Mesenteric fat pad (tissue), 1 donor: ENCODE data around the gene SEC31A. TPM values are rescaled to one million over a fixed set of nuclear protein-coding genes. Genes with fewer than 3 reads are reported as not detected.
"Not testable (repeated sequence)": the region's sequence is repeated elsewhere in the genome, so short reads cannot be mapped to it uniquely, and the experiment has no call there.

Source experiments
- DNase-seq: peaks from one replicate; pipeline ENCODE4 v3.0.0-alpha.2; 2020; ENCODE audit warnings: low spot score
- long read RNA-seq: library from polyadenylated mRNA; unstranded; transcript quantifications from one replicate; pipeline ENCODE4 v2.0.0, GENCODE V29; 2020
- total RNA-seq: library from RNA; stranded (reverse); fragmentation: NEBNext Ultra II Directional; extraction: Animal tissue kit (Norgen Biotek cat#: 25700); gene quantifications from one replicate; pipeline ENCODE4 v1.2.1, GENCODE V29; 2021
- donor health status: DM: yes; HTN: yes; CAD: no.

Gene SEC31A
- 244 TPM for total RNA-seq
- long read RNA-seq, full-length matches to known transcripts: 27 of 163 reads
- long read RNA-seq, partial matches to known transcripts: 105 of 163 reads
- long read RNA-seq, other reads (novel, unspliced or antisense): 31 of 163 reads

DNA sequence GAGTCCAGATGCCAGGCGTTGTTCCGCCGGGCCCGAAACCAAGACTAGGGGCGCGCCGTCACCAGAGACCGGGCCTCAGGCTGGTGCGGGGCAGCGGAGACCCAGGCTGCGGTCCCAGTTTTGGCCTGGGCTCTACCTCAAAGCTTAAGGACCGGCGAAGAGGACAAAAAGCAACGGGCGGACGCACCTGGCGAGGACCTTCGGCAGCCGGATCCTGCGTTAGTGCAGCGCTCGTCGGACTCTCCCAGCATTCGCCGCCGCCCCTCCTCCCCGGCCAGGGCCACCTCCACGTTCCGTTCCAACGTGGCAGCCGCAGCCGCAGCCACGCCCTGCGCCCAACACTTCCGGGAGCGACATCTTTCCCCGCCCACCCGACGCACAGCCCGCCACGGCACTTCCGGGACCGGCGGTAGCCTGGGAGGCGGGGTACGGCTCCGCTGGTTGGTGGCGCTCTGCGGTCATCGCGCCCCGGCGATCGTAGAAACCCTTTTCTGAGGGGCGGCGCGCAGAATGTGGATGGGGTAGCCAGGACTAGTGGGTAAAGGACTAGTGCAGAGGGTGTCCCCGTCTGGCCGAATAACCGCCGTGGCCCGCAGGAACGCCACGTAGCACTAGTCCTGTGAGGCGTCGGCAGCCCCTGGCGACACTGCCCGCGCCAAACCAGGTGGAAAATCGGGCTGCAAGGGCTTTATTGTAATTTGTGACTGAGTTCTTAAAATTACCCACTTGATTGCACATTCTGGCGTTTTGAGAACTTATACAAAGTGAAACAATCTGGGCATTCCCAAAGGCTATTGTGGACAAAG lies at the start of gene SEC31A:
SEC31A (minus strand) TSS at position 253 of the 806 bp plus-strand sequence. CDS start 9,217 bp downstream, outside the sequence.
- DNase-seq: peak; percentile 99

- no peak for DNase-seq
Observed at GRCh38 chr4:82939414-82939813, 48.5 kb upstream of the SEC31A start.

- DNase-seq: no peak
Observed at GRCh38 chr4:82934441-82934840, 43.5 kb upstream of the SEC31A start.

DNA sequence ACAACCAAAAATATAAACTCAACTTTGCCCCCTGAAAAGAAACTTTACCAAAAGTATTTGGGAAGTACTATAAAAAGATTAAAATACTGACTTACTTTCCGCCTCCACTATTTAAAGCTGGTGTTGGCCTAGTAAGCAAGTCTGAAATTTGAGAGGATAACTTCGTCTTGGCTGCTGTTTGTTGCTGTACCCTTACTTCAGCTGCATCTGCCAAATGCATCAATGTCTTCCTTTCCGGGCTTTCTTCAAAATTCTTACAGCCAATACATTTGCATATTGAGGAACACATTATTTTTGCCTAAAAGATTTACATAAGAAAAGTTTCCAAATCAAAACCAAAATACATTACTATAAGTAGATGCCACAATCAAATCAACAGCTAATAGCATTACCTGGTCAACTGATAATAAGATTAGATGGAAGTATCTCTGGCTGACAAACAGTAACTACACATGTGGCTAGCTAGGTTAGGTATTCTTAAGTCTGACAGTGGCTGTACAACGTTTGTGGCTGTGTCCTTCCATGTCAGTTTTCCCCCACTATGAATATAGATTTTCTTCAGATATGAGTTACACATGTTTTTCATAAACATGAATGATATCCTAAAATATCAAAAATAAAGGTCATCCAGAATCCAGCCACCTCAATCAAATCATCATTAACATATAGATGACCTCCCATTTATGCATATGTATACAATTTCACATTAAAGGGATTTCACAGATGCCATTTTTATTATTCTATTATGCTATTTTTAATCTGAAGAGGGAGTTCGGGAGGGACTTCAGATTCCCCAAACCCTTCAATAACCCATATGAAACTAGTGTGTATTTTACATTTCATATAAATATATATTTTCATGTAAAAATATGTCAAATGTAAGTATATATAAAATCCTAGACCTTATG lies 40.1 kb upstream of the SEC31A start:
- DNase-seq: no peak

- no peak for DNase-seq
Observed at GRCh38 chr4:82921795-82922194, 30.8 kb upstream of the SEC31A start.

DNA sequence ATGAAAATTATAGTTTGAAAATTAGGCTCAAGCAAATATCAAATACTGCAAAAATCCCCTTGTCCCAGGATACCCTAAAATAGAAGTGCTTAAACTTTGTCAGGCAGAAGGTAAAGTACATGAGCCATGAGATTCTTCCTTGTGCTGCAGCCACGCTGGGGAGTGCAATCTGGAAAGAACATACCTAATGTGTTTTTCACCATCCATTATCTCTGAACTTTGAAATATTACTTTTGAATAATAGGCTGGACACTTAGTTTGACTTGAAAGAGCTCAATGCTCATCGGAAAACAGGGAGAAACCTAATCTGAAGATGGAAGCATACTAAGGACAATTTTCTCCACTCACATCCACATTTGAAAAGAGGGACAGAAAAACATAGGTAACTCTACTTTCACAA lies 28.4 kb upstream of the SEC31A start:
- DNase-seq: no peak

DNA sequence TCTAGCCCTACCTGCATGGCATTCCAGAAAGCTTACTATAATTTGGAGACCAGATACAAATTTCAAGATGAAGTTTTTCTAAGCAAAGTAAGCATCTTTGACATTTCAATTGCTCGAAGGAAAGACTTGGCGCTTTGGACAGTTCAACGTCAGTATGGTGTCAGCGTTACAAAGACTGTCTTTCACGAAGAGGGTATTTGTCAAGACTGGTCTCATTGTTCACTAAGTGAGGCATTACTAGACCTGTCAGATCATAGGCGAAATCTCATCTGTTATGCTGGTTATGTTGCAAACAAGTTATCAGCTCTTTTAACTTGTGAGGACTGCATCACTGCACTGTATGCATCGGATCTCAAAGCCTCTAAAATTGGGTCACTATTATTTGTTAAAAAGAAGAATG lies 27.1 kb upstream of the SEC31A start:
- no peak for DNase-seq

DNA sequence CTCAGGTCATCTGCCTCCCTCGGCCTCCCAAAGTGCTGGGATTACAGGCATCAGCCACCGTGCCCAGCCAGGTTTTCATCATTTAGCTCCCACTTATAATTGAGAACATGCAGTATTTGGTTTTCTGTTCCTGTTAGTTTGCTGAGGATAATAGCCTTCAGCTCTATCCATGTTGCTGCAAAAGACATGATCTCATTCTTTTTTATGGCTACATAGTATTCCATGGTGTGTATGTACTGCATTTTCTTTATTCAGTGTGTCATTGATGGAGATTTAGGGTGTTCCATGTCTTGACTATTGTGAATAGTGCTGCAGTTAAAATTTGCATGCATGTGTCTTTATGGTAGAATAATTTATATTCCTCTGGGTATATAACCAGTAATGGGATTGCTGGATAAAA lies 23.0 kb upstream of the SEC31A start:
- DNase-seq: not testable (repeated sequence)

- no peak for DNase-seq
Observed at GRCh38 chr4:82913305-82913704, 22.4 kb upstream of the SEC31A start.

DNA sequence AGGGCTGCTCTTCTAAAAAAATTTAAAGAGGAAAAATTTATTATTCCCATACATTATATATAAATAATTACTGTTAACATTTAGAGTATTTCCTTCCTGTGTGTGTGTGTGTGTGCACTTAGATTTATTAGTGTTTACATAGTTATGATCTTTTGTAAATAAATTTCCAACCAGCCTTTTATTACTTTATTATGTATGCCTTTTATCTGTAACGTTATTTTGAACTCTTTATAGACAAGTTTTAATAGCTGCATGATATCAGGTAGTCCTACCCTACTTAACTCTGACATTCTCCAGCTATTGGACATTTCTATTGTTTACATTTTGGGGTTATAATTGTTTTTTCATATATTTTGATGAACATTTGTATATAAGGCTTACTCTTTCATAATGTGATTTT lies 18.4 kb upstream of the SEC31A start:
- no peak for DNase-seq

DNA sequence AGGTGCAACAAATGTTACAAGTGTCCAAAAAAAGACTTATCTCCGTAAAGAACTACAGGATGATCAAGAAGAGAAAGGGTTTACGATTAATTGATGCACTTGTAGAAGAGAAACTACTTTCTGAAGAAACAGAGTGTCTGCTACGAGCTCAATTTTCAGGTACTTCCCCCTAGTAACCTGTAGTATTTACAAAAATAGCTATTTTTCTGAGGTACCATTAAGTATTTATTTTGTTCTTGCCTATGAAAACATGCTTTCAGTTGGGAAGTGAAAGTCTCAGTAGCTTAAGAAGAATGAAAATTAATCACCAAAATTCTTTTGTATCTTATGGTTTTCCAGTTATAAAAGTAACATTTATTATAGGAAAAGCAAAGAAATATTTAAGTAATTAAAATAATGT lies 15.5 kb upstream of the SEC31A start:
- DNase-seq: no peak

- DNase-seq: no peak
Observed at GRCh38 chr4:82905205-82905604, 14.3 kb upstream of the SEC31A start.

GRCh38 chr4:82903737-82904136 lies 12.8 kb upstream of the SEC31A start:
- no peak for DNase-seq

GRCh38 chr4:82901183-82901718 lies 10.3 kb upstream of the SEC31A start:
- DNase-seq: no peak

DNA sequence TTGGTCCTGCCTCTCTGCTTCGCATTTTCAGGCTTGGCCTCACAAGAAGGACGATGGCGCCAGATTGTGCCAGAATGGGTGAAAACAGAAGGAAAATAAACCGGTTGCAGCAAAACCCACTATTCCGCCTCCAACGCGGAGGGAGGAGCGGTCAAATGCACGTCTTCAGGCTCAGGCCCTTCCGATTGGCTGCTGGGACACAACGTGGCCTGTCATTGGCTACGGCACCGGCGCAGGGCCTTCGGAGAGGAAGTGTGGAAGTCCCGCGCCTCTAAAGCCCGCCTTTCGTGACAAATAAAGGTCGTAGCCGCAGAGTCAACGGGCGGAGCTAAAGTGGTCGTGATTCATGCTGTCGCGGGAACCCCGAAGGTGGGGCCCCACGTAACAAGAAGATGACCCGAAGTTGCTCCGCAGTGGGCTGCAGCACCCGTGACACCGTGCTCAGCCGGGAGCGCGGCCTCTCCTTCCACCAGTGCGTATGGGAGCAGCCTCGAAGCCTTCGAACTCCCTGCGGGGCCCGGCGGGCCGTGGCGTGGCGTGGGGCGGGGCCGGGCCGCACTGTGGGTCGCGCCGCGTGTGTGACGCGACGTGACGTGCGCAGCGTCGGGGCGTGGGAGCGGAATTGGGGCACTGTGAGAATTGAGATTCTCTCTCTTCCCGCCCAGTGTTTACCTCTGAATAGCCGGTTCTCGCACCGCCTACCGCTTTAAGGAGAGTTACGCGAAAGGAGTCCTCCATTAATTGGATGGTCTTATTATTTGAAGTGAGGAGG lies 9.6 kb upstream of the SEC31A start, which contains the start of gene THAP9:
THAP9 (plus strand) TSS at position 325 of the 772 bp plus-strand sequence; CDS start at position 393, 68 bp downstream.
- DNase-seq: peak; percentile 99

DNA sequence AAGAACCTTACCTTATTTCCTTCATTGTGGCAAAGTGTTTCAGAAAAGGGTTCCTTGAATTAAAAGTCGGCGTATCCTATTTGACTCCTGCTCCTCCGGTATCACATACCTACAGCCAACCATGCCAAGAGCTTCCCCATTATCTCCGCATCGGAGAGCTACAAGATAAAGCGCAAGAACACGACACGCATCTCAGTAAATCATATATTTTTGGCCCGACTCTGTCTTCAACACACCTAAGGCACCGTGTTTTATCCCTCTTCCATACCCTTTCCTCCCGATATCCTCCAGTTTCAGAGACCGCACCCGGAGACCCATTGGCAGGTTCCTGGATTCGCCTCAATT lies 9.1 kb upstream of the SEC31A start:
- DNase-seq: no peak

GRCh38 chr4:82899374-82900065 lies 8.6 kb upstream of the SEC31A start:
- DNase-seq: no peak

DNA sequence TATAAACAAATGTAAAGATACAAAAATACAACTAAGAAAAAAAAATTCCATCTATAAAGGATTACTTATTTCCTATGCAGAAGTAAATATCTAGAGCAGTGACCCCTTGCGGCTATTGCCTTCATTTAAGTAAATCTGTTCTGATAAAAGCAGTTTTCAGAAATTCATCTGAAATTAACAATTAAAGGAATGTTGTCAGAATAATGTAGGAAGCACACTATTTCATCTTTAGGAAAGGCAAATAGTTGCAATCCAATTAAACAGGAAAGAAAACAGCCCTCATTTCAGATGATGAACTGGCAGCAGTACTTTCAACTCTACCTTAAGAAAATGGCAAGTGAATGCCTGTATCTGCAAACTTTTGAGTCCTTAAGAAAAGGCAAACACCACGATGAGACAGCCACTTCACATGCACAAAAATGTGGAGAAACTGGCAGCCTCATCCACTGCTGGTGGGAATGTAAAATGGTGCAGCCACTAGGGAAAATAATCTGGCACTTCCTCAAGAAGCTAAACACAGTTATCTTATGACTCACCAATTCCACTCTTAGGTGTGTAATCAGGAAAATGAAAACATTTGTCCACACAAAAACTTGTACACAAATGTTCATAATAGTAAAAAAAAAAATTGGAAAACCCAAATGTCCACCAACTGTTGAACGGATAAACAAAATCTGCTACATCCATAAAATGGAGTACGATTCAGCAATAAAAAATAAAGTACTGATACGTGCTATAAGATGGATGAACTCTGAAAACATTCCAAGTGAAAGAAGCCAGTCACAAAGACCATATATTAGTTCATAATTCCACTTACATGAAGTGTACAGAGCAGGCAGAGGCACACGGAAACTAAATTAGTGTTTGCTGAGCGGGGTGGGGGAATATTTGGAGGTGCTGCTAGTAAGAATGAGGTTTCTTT lies 7.6 kb upstream of the SEC31A start:
- DNase-seq: no peak

- DNase-seq: no peak
Observed at GRCh38 chr4:82896755-82897154, 5.8 kb upstream of the SEC31A start.
